ENCODE results near the gene ANGPT4. TPM values are rescaled to one million over a fixed set of nuclear protein-coding genes. Genes with fewer than 3 reads are reported as not detected.

ANGPT4 gene
- total RNA-seq, 1 donor from 2014 or later = not detected

GRCh38 chr20:910870-911770 lies 5.0 kb downstream of the ANGPT4 start:
- H3K4me3 ChIP-seq (ENCODE audit: low read depth, low read length) = no peak overlapping the region
- no peak for TF ChIP-seq CTCF (conservative IDR thresholded peaks at IDR 0.05; ENCODE audit: low read depth, low read length)
- no peak for DNase-seq (ENCODE audit: low read depth)

GRCh38 chr20:910132-910869 lies 5.8 kb downstream of the ANGPT4 start:
- no peak overlapping the region for H3K4me3 ChIP-seq (ENCODE audit: low read depth, low read length)
- TF ChIP-seq CTCF (conservative IDR thresholded peaks at IDR 0.05; ENCODE audit: low read depth, low read length) = no peak
- no peak for DNase-seq (ENCODE audit: low read depth)

DNA sequence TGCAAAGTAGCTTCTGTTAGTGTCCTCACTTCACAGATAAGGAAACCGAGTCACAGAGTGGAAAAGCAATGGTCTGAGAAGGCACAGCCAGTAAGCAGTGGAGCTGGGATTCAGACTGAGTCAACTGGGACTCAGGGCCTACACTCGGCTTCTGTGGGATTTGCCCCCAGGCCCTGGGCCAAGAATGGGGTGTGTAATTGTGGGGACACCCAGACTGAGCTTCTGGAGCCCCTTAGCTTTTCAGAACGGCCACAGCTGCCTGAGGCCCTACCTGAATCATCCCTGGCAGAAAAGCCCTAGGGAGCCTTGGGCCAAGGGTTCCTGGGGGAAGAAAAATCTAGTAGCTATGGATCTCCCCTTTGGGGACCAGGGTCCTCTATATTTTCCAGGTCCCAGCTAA lies 6.5 kb downstream of the ANGPT4 start:
- DNase-seq (ENCODE audit: low read depth) = no peak

DNA sequence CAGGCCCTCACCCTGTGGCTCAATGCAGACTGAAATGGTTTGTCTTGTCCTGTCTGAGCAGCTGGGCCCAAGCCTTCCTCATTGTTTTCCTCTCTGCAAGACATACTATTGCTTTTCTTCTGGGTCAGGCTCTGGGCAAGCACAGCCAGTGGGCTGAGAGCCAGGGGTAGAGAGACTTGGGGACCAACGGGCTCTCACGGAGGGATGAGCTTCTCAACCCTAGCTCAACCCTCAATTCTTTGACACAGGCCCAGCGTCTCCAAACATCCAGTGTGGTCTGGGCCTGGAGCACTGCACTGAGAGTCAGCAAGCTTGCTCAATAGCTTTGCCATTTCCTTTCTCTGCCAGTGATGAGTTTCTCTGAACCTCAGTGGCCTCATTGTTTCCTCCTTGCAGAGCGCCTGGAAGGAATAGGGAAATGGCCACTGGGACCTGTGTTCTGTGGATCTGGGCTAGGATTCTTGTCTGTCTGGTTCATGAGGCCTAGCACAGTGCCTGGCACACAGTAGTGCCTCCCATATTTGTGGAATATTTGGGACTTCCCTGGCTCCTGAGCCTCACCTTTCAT lies 9.3 kb downstream of the ANGPT4 start:
- no peak for DNase-seq (ENCODE audit: low read depth)
- no peak for TF ChIP-seq CTCF (conservative IDR thresholded peaks at IDR 0.05; ENCODE audit: low read depth, low read length)

More for the DNA sequence above, 6.5 kb downstream of the ANGPT4 start:
- no peak for TF ChIP-seq CTCF (conservative IDR thresholded peaks at IDR 0.05; ENCODE audit: low read depth, low read length)
- no peak overlapping the region for H3K4me3 ChIP-seq (ENCODE audit: low read depth, low read length)

GRCh38 chr20:906001-906520 lies 10.1 kb downstream of the ANGPT4 start:
- DNase-seq (ENCODE audit: low read depth) = no peak
- no peak for TF ChIP-seq CTCF (conservative IDR thresholded peaks at IDR 0.05; ENCODE audit: low read depth, low read length)

More for the DNA sequence above, 9.3 kb downstream of the ANGPT4 start:
- no peak overlapping the region for H3K4me3 ChIP-seq (ENCODE audit: low read depth, low read length)

DNA sequence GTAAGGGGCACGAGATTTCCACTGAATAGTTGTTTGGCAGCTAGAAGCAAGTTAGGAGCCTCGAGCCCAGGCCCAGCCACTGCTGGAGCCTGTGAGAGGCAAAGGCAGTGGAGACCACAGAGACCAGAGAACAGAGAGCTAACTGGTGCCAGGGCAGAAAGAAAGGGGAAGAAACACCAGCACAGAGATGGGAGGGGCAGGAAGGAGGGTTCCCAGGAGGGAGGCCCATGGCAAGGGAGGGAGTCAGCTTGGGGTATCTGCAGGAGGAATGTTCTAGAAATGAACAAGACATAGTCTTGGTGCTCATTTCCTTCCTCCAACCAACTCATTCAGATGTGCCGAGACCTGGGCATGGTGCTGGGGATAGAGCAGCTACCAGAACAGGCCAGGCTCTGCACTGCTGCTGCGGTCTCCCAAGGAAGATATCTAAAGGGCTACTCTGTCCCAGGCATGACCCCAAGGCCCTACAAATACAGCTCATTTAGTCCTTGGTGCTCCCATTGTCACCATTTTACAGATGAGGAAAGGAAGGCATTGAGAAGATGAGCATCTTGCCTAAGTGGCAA lies 10.7 kb downstream of the ANGPT4 start:
- DNase-seq (ENCODE audit: low read depth) = no peak
- TF ChIP-seq CTCF (conservative IDR thresholded peaks at IDR 0.05; ENCODE audit: low read depth, low read length) = no peak
- H3K4me3 ChIP-seq (ENCODE audit: low read depth, low read length) = no peak overlapping the region

More at GRCh38 chr20:906001-906520, 10.1 kb downstream of the ANGPT4 start:
- no peak overlapping the region for H3K4me3 ChIP-seq (ENCODE audit: low read depth, low read length)

Measured in epithelial cell of proximal tubule (primary cell).